Measurements from ENCODE around the gene ADTRP.
"Not testable (repeated sequence)": the region's sequence is repeated elsewhere in the genome, so short reads cannot be mapped to it uniquely, and the experiment has no call there.

The ADTRP gene

DNA sequence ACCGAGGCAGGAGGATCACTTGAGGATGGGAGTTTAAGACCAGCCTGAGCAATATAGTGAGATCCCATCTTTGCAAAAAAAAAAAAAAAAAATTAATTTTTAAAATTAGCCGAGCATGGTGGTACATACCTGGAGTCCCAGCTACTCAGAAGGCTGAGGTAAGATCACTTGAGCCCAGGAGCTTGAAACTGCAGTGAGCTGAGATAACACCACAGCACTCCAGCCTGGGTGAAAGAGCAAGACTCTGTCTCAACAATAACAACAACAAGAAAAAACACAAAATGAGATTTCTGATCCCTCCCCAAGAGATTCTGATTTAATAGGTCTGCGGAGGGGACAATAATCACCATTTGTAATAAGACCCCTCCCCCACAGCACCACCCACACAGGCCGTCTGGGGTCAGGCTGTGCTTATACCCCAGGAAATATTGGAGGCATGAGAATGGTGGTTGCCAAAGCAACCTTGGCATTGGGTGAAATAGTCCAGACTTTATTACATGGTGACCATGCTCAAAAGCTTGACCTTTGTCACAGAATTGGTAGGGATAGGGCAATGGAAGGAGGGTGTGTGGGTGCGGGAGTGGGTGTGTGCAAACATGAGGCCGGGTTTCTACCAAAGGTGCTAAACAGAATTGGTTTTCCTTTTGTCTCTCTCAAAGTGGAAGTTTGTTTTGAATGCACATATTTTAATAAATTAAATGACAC, 24.4 kb upstream of the ADTRP start:
- DNase-seq (ENCODE audit: low spot score), result no peak

GRCh38 chr6:11800531-11800930, 21.9 kb upstream of the ADTRP start:
- DNase-seq (ENCODE audit: low spot score), result not testable (repeated sequence)

GRCh38 chr6:11798538-11798937, 19.9 kb upstream of the ADTRP start:
- no peak for DNase-seq (ENCODE audit: low spot score)

DNA sequence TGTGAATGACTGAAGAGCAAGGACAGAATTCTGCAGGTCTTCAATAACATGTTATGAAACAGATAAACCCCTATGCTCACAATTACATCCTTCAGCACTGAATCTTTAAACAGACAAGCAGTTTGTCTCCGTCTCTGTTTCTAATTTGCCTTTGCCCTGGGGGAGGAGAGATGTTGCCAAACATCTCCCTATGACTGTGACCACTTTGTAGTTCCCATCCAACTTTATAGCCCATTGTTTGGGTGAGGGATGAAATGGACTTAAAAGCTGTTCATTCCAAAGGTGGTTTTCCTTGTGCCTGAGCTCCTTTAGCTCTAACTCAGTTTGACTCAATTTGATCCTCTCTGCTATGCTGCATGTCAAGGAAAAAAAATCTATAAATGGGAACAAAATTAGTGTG, 19.5 kb upstream of the ADTRP start:
- no peak for DNase-seq (ENCODE audit: low spot score)

DNA sequence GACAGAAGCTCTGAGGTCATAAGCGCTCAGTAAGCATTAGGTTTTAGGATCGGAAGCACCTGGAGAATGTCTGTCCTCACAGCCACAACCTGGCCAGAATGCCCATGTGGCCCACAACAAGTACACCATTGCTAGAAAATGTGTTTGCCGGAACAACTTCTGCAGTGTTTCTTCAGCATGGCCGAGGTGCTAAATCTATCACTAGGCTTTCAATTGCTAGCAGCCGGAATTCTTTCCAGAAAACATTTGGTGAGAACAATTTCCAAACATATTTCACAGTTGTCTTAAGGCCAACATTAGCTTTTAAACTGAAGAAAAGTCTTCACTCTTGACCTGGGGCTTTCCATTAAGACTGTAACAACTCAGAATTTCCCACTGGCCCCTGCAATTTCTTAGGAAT, 18.2 kb upstream of the ADTRP start:
- DNase-seq (ENCODE audit: low spot score), result no peak

GRCh38 chr6:11795403-11795802, 16.8 kb upstream of the ADTRP start:
- DNase-seq (ENCODE audit: low spot score), result no peak

GRCh38 chr6:11793277-11793676, 14.7 kb upstream of the ADTRP start:
- no peak for DNase-seq (ENCODE audit: low spot score)

DNA sequence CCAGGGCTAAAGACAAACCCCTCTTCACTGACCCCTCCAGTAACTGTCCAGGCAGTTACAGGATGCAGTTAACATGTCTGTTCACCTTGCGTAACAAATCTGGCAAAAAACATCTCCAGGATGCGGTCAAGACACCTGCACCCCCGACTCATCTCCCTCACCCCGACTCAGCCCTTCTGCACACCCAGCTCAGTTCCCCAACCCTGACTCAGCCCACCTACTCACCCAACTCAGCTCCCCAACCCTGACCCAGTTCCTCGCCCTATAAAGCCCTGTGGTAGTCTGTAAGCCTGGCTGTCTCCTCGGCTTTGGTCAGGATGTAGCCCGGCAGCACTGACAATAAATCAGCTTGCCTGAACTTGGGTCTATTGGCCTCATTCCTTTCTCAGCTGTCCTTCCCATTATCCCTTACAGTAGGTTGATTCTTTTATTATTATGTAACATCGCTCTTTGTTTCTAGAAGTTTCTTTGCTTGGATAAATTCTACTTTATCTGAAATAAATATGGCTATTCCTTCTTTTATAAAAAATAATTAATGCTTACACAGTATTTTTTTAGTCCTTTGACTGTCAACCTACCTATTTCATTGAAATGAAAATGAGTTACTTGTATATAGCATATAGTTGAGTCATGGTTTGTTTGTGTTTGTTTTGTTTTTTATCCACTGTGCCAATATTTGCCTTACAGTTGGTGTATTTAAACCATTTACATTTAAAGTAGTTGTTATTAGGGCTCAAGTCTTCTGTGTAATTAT, 12.9 kb upstream of the ADTRP start:
- no peak for DNase-seq (ENCODE audit: low spot score)

DNA sequence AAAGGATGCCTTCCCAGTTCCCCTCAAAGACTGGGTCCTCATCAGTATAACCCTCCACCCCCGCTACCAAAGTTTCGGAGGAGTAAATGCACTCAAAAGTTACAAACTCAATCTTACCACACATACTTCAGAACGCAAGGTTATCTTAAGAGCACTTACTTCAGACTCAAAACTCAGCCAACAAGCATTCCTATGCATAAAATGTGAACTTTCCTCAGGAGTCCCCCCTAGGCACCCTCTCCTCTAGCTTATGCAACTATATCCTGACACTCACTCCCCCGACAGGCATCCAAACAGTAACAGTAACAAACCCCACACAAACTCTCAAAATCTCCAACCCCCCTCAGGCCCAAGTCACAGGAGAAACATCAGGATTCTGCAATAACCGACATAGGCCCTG, 11.1 kb upstream of the ADTRP start:
- DNase-seq (ENCODE audit: low spot score), result no peak

DNA sequence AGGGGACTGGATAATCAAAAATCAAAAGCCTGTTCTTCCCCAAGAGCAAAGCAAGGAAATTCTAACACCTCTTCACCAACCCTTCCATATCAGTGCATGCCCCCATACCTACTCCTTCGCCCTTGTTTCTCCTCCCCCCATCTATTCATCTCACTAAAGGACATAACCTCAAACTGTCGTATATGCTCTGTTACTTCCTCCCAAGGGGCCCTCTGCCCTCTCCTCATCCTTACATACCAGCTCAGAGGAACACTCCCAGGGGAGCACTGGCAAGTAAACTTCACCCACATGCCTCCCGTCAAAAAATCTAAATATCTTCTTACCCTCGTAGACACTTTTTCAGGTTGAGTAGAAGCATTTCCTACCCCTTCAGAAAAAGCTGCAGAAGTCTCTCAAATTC, 9.4 kb upstream of the ADTRP start:
- DNase-seq (ENCODE audit: low spot score), result no peak

GRCh38 chr6:11785774-11786579, 7.4 kb upstream of the ADTRP start:
- DNase-seq (ENCODE audit: low spot score), result no peak

GRCh38 chr6:11785415-11785773, 6.8 kb upstream of the ADTRP start:
- DNase-seq (ENCODE audit: low spot score), result no peak

DNA sequence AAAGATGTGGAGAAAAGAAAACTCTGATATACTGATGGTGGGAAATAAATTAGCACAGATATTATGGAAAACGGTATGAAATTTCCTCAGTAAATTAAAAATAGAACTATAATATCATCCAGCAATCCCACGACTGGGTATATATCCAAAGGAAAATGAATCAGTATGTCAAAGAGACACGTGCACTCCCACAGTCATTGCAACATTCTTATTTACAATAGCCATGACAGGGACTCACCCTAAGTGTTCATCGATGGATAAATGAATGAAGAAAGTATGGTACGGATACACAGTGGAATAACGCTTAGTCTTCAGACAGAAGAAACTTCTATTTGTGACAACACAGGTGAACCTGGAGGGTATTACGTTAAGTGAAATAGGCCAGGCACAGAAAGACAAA, 5.7 kb upstream of the ADTRP start:
- DNase-seq (ENCODE audit: low spot score), result no peak

GRCh38 chr6:11783524-11784064, 5.0 kb upstream of the ADTRP start:
- DNase-seq (ENCODE audit: low spot score), result no peak

DNA sequence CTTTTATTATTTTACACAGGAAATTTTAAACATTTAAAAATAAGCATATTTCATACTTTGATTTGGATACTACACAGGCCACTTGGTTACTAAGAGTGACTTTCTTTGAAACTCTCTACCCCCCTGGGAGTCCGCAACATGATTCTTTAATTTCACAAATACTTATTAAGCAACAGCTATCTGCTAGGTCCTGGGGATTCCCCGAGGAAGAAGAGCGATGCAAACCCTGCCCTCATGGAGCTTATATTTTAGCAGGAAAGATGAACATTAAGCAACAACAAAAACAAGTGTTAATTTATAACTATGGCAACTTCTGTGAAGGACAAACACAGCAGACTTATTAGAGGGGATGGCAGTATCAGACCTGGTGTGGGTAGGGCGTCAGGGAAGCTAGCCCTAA, 3.9 kb upstream of the ADTRP start:
- no peak for DNase-seq (ENCODE audit: low spot score)

GRCh38 chr6:11780097-11780428, 1.5 kb upstream of the ADTRP start:
- DNase-seq (ENCODE audit: low spot score), result no peak

GRCh38 chr6:11779329-11780096, 910 bp upstream of the ADTRP start:
- no peak for DNase-seq (ENCODE audit: low spot score)

DNA sequence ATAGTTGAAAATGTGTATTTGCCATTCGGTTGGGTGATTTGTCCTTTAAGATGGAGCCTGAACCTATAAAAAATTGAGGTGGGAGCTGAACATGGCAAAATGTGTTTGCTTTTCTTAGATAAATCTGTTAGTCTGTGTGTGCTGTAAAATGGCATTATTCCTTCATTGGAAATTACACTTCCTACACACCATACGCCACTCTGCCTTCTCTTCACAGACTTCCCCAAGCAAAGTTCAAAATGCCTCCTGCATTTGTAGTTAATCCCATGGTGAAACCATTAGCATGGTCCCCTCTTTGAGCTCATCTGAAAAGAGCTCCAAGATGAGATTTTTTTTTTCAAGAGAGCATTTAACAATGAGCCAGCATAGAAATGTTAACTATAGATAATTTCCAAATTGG, 567 bp downstream of the ADTRP start:
- no peak for DNase-seq (ENCODE audit: low spot score)

DNA sequence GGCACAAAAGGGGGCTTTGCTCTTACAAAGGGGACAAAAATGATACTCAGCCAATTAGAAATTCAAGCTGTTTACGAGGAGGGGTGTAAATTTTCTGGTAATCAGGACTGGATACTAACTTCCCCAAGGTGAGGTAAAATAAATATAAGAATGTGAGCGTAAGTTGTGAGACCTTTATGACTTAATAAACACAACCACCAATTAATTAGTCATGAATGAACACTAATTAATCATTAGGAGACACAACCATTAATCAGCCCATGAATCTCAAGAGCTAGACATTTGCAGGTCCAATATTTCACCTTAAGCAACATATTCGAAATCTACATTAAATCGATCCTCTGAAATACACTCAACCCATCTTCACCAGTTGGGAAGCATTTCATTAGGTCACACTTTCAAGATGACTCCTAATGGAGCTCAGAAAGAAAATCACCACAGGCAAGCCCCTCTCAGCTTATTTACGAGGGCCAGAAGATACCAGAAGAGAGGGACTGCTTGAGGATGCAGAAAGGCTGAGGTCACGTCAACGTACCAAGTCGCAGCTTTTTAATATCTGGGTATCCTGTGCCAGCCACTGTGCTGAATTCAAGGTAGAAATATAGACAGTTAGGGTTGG, 2.7 kb downstream of the ADTRP start:
- DNase-seq (ENCODE audit: low spot score), result no peak

DNA sequence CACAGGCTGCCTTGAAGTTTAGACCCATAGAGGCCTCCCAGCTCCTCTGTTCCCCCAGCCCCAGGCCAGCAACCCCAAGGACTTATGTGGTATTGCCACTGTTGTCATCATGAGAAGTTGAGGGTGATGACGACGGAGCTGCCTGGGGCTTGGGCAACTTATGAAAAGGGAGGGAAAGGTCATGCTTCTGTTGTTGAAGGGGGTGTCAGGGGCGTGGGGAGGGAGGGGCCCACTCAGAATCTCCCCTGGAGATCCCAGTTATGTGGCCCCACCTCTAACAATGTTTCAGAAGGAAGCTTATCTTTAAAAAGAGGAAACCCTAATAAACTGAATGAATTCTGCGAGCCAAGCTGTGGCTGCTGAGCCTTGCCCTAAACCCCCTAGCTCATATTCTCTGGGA, 4.2 kb downstream of the ADTRP start:
- DNase-seq (ENCODE audit: low spot score), result no peak

DNA sequence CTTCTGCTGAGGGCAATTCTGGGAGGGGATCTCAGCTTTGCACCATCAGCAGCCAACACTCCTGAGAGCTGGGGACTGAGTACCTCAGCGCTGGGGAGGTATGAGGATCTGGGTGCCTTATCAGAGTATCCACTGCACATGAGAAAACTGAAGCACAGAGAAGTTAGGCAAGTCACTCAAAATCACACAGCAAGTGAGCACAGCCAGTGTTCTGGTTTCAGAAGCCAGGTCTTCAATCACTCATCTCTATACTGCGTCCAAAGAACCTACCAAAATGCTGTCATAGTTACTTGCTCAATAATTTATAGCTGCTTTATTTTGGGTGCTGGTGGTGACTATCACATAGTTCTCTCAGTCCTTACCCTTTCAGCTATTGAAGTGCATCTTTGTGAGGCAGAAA, 5.0 kb downstream of the ADTRP start:
- DNase-seq (ENCODE audit: low spot score), result no peak

GRCh38 chr6:11773013-11773412, 5.6 kb downstream of the ADTRP start:
- DNase-seq (ENCODE audit: low spot score), result no peak

Measured in iPS-NIHi11 (cell line).